Parathyroid adenoma (tissue), 2 donors: ENCODE data around the gene DCHS1.

Experiments
- H2AFZ ChIP-seq: fragments of 300-600 bp; sonication (generic); one replicate; pipeline ENCODE4 v1.7.0; 2017; ENCODE audit warnings: antibody characterized with exemption, mild to moderate bottlenecking
- H3K27ac ChIP-seq: fragments of 300-600 bp; sonication (generic); one replicate; pipeline ENCODE4 v1.7.0; 2017
- H3K27me3 ChIP-seq: fragments of 300-600 bp; sonication (generic); one replicate; pipeline ENCODE4 v1.7.0; 2017; ENCODE audit warnings: low read length; ENCODE audit not compliant: control insufficient read depth, insufficient read depth
- H3K36me3 ChIP-seq: fragments of 300-600 bp; sonication (generic); one replicate; pipeline ENCODE4 v1.7.0; 2017; ENCODE audit warnings: low read length; ENCODE audit not compliant: control insufficient read depth, insufficient read depth
- H3K4me1 ChIP-seq: fragments of 300-600 bp; sonication (generic); one replicate; pipeline ENCODE4 v1.7.0; 2017; ENCODE audit warnings: control low read depth
- H3K4me2 ChIP-seq: fragments of 300-600 bp; sonication (generic); one replicate; pipeline ENCODE4 v1.7.0; 2017; ENCODE audit warnings: low read length
- H3K4me3 ChIP-seq: fragments of 300-600 bp; sonication (generic); one replicate; pipeline ENCODE4 v1.7.0; 2017; ENCODE audit warnings: low read depth, low read length
- H3K79me2 ChIP-seq: fragments of 300-600 bp; sonication (generic); one replicate; pipeline ENCODE4 v1.7.0; 2017; ENCODE audit warnings: control low read depth
- H3K9ac ChIP-seq: fragments of 300-600 bp; sonication (generic); one replicate; pipeline ENCODE4 v1.7.0; 2017; ENCODE audit warnings: mild to moderate bottlenecking
- H3K9me3 ChIP-seq: fragments of 300-600 bp; sonication (generic); one replicate; pipeline ENCODE4 v1.7.0; 2017; ENCODE audit warnings: low read length; ENCODE audit not compliant: control insufficient read depth
- CTCF ChIP-seq: fragments of 300-600 bp; sonication (generic); IDR thresholded peaks from one replicate; pipeline ENCODE4 v1.7.0; 2017; ENCODE audit warnings: antibody characterized with exemption, mild to moderate bottlenecking
- donor health status: primary hyperparathyroidism.

DCHS1 gene

DNA sequence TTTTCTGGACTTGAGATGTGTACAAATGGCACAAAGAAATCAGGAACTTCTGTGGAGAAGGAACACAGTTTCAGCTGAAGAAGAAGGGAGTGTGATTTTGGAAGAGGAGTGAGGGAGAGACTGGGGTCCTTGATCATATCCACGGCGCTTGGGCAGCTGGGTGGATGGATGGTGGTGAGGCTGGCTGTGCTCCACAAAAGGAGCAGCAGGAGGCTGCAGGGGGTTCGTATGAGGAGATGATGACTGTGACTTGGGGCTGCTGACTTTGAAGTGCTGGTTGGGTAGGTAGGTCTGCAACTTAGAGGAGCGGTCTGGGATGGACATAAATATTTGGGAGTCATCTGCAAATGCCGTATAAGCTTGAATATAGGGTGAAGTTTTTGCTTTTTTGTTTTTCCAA, 1.3 kb upstream of the DCHS1 start:
- H3K4me1 ChIP-seq: no peaks in the 10 kb centered on the region
- TF ChIP-seq CTCF: no peak
- H3K4me2 ChIP-seq: no peak overlapping the region
- H3K36me3 ChIP-seq: no peaks in the 10 kb centered on the region
- H3K27me3 ChIP-seq: no peaks in the 10 kb centered on the region
- H3K79me2 ChIP-seq: no peaks in the 10 kb centered on the region
- no peak overlapping the region for H3K4me3 ChIP-seq
- H3K9ac ChIP-seq: no peak overlapping the region
- no peak overlapping the region for H3K27ac ChIP-seq
- H2AFZ ChIP-seq: no peak overlapping the region
- H3K9me3 ChIP-seq: no peaks in the 10 kb centered on the region

GRCh38 chr11:6656584-6656915, 941 bp upstream of the DCHS1 start:
- Histone ChIP-seq H3K79me2 (no peaks in the 10 kb centered on the region), H3K36me3 (no peaks in the 10 kb centered on the region), H3K9me3 (no peaks in the 10 kb centered on the region), H2AFZ (no peak overlapping the region), H3K27me3 (no peaks in the 10 kb centered on the region), H3K27ac (no peak overlapping the region), H3K9ac (no peak overlapping the region), H3K4me3 (no peak overlapping the region), H3K4me2 (no peak overlapping the region), H3K4me1 (no peaks in the 10 kb centered on the region)
- TF ChIP-seq CTCF: no peak

GRCh38 chr11:6655020-6655789, 404 bp downstream of the DCHS1 start:
- Histone ChIP-seq H3K4me3 (no peak overlapping the region), H3K27me3 (no peaks in the 10 kb centered on the region), H3K79me2 (no peaks in the 10 kb centered on the region), H3K27ac (no peak overlapping the region), H2AFZ (no peak overlapping the region), H3K4me2 (no peak overlapping the region), H3K9me3 (no peaks in the 10 kb centered on the region), H3K4me1 (no peaks in the 10 kb centered on the region), H3K36me3 (no peaks in the 10 kb centered on the region), H3K9ac (no peak overlapping the region)
- no peak for TF ChIP-seq CTCF

DNA sequence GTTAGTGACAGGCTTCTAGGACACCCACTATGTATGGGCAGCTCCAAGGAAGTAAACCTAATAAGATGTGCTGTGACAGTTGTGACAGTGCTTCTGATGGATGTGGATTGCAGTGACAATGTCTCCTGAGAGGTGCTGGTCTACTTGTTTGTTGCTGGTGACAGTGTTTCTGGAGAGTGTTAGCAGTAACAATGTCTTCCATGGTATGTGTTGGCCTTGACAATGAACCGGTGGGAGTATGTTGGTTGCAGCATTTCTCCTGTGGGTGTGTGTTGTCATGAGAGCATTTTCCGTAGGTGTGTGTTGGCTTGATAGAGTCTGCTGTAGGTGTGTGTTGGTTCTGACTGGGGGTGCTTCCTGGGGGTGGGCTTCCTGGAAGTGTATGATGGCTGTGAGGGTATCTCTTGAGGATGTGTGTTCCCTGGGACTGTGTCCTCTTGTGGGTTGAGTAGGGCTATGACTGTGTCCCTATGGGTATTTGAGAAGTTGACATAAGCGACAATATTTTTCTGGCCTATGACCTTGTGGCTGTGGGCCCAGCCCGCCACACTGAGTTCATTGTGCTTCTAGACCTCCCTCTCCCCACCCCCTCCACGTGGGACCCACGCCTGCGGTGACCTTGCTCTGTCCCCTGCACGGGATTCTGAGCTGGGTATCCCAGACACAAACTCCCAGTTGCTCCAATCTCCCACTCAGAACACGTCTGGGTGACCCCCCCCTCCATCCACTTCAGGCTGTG, 1.2 kb downstream of the DCHS1 start:
- no peaks in the 10 kb centered on the region for H3K79me2 ChIP-seq
- no peaks in the 10 kb centered on the region for H3K36me3 ChIP-seq
- H3K4me2 ChIP-seq: no peak overlapping the region
- no peak for TF ChIP-seq CTCF
- no peaks in the 10 kb centered on the region for H3K9me3 ChIP-seq
- no peak overlapping the region for H2AFZ ChIP-seq
- H3K4me3 ChIP-seq: no peak overlapping the region
- no peaks in the 10 kb centered on the region for H3K4me1 ChIP-seq
- H3K27me3 ChIP-seq: no peaks in the 10 kb centered on the region
- H3K9ac ChIP-seq: no peak overlapping the region
- H3K27ac ChIP-seq: no peak overlapping the region
